ENCODE data around the gene GIGYF2.

GRCh38 chr2:232857158-232857563, 160.0 kb downstream of the GIGYF2 start:
- TF ChIP-seq REST (IDR thresholded peaks at IDR 0.05; ENCODE audit: low read depth) (no peak), CTCF (IDR thresholded peaks at IDR 0.05 in 2 of 3, conservative IDR thresholded peaks at IDR 0.05 in 1 of 3; ENCODE audit: borderline replicate concordance in 1 of 3, insufficient read depth in 1 of 3, low read depth in 2 of 3, low read length in 2 of 3) (no peak), EZH2 (IDR thresholded peaks at IDR 0.05) (no peak), YY1 (IDR thresholded peaks at IDR 0.05; ENCODE audit: extremely low read depth, insufficient replicate concordance, low read depth, low read length) (no peak), MAX (IDR thresholded peaks at IDR 0.05) (no peak; the same call in 1 of the 2 replicates), SIN3A (IDR thresholded peaks at IDR 0.05; ENCODE audit: low read depth) (no peak), POLR2AphosphoS5 (IDR thresholded peaks at IDR 0.05; ENCODE audit: low read depth, low read length) (no peak), ZBTB33 (IDR thresholded peaks at IDR 0.05; ENCODE audit: extremely low read depth, insufficient replicate concordance, low read length) (no peak), POLR2A (IDR thresholded peaks at IDR 0.05; ENCODE audit: borderline replicate concordance, extremely low read depth, insufficient read depth, insufficient read length) (no peak), TCF7L2 (IDR thresholded peaks at IDR 0.05; ENCODE audit: borderline replicate concordance, extremely low read depth, insufficient read depth, insufficient read length) (no peak), EZH2phosphoT487 (IDR thresholded peaks at IDR 0.05; ENCODE audit: borderline replicate concordance) (no peak), ZNF274 (IDR thresholded peaks at IDR 0.05; ENCODE audit: low read depth, low read length) (no peak), JUND (IDR thresholded peaks at IDR 0.05) (no peak)

Data from HCT116 (cell line).